ENCODE results near the gene TIMD4.
"Not testable (repeated sequence)": the region's sequence is repeated elsewhere in the genome, so short reads cannot be mapped to it uniquely, and the experiment has no call there.

TIMD4 gene

GRCh38 chr5:156963125-156963524 is at the start of gene TIMD4:
TIMD4 (minus strand) TSS chr5:156963226; CDS start chr5:156963198, 28 bp downstream.
- no peak for DNase-seq

DNA sequence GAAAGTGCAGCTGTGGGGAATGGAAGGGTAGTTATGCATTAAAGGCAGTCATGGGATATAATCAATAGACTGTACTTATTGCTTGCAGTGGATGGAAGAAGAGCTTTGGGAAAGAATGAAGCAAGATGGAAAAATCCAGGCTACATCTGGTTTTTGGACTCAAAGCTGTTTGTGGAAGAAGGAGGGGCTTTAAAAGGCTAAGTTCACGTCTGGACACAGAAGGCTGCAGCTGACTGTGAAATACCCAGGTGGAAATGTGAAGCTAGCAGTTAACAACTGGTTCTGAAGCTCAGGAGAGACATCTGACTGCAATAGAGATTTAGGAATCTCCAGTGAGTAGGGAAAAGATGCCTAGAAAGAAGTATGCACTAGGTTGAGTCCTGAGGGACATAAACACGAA is 43.2 kb upstream of the TIMD4 start:
- no peak for DNase-seq

- no peak for DNase-seq
Measured at GRCh38 chr5:157004893-157005551, 42.0 kb upstream of the TIMD4 start.

- DNase-seq = no peak
Measured at GRCh38 chr5:156991714-156992113, 28.7 kb upstream of the TIMD4 start.

DNA sequence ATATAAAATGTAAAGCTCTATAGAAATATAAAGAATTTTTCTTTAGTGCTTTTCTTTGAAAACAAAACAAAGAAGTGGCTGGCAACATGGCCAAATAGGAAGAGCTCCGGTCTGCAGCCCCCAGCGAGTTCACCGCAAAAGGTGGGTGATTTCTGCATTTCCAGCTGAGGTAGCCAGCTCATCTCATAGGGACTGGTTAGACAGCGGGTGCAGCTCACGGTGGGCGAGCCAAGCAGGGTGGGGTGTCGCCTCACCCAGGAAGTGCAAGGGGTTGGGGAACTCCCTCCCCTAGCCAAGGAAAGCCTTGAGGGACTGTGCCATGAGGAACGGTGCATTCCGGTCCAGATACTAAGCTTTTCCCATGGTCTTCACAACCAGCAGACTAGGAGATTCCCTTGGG is 21.0 kb upstream of the TIMD4 start:
- no peak for DNase-seq

DNA sequence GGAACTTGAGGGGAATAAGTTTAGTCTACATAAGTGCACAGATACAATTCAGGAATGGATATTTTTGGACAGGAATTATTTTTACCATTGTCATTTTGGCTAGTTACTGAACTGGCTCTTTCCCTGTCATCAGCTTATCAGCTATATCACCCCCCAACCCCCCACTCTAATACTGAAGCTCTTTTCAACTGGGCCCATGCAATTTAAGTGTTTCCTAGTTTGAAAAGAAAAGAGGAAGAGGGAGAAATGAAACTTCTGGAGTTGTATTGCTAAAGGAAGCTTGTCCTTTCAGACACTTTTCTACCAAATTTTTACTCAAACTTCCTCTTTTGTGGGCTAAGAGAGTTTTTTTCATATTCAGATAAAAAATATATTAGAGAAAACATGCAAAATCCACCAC is 18.5 kb upstream of the TIMD4 start:
- DNase-seq = no peak

DNA sequence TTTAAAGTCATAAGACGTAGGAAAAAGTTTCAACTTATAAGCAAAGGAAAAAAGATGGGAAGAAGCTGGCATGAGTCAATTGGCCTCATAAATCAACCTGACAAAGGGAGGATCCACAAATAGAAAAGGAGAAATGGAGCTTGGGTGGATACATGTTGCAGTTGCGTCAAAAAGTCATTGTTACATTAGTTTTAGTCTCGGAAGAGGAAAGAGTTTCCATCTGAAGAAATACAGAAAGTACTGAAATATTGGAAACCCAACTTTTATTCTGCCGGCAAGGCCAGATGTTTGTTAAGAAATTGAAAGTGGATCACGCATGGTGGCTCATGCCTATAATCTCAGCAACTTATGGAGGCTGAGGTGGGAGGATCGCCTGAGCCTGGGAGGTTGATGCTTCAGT is 11.3 kb upstream of the TIMD4 start:
- no peak for DNase-seq

- no peak for DNase-seq
Measured at GRCh38 chr5:156971848-156972525, 9.0 kb upstream of the TIMD4 start.

GRCh38 chr5:156971415-156971814 is 8.4 kb upstream of the TIMD4 start:
- DNase-seq = no peak

GRCh38 chr5:156967386-156967785 is 4.4 kb upstream of the TIMD4 start:
- not testable (repeated sequence) for DNase-seq

- DNase-seq = no peak
Measured at GRCh38 chr5:156956321-156956720, 6.7 kb downstream of the TIMD4 start.

DNA sequence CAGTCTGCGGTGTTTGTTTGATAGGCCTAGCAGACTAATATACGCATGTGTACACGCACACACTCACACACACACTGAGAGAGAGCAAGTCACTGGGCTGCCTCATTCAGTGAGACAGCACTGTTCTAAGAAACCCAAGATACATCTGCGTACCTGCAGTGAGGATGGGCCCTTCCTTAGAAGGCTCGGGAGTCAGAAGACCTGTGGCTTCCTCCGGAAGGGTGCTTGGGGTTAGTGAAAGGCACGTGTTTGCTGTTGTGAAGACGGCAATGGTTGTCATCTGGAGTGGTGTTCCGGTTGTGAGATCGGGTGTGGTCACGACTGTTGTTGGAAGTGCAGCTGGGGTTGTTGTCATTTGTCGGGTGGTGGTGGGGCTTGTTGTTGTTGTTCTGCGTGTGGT is 11.7 kb downstream of the TIMD4 start:
- no peak for DNase-seq

DNA sequence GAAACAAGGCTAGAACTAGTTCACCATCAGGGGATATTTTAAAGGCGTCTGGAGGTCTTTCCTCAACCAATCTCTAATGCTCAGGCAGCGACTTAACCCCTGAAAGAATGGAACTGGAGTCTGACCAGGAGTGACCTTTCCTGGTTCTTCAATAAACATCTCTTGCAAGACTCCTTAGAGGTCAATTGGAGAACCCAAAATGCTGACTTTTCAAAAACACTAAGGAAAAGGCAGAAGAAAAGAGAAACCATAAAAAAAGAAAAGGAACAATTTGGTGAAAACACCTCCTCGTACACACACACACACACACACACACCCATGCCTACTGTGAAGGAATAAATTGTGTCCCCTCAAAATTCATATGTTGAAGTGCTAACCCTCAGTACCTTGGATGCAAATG is 12.3 kb downstream of the TIMD4 start:
- DNase-seq = no peak

DNA sequence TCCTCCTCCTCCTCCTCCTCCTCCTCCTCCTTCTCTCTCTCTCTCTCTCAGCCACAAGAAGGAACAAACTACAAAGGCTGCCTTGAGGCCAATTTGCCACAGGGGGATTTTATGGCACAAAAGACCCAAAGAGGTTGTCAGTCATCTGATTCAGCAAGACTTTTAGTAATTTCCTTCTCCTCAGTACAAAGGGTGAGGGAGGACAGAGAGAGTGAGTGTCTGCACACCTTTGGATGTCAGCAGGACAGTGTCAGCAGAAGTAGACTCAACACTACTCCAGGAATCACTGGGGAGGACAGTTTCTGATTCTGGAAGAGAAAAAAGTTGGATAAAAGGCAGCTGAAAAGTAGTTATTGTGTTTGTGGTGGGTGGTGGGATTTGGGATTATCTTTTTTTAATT is 13.6 kb downstream of the TIMD4 start:
- DNase-seq = no peak

DNA sequence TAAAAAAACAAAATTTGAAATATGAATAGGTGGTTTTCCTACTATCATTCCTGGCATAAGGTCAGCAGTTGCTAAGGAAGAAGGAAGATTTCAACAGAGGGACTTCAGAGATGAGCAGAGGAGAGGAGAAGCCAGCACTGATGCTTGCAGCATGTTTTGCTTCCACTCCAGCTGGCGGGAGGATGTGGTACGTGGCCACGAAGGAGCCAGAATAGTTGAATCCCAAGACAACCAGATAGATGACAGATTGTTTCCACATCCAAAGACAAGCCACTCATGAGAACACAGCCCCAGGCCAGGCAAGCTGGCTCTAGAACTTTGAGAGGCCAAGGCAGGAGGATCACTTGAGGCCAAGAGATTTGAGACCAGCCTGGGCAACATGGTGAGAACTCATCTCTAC is 15.1 kb downstream of the TIMD4 start:
- DNase-seq = no peak

DNA sequence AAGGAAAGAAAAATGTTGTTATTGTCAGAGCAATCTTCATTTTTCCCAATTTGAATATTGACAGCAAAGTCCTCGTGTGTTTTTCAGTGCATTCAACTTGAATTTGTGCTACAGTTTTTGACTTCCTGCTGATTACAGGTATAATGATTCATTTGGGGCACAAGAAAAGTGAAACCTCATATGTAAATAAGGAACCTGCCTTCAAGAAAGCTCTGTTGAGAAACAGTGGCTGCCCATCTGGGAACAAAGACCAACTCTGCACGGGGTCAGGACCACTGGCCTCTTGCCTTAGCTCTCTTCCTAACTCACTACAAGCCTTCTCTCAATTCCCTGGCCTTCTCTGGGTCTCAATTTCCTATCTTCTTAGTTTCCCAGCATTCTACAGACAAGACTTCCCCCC is 21.0 kb downstream of the TIMD4 start:
- DNase-seq = no peak

DNA sequence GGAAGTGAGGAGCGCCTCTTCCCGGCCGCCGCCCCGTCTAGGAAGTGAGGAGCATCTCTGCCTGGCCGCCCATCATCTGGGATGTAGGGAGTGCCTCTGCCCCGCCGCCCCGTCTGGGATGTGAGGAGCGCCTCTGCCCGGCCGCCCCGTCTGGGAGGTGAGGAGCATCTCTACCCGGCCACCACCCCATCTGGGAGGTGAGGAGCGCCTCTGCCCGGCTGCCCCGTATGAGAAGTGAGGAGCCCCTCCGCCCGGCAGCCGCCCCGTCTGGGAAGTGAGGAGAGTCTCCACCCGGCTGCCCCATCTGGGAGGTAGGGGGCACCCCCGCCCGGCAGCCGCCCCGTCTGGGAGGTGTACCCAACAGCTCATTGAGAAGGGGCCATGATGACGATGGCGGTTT is 22.6 kb downstream of the TIMD4 start:
- DNase-seq = not testable (repeated sequence)

DNA sequence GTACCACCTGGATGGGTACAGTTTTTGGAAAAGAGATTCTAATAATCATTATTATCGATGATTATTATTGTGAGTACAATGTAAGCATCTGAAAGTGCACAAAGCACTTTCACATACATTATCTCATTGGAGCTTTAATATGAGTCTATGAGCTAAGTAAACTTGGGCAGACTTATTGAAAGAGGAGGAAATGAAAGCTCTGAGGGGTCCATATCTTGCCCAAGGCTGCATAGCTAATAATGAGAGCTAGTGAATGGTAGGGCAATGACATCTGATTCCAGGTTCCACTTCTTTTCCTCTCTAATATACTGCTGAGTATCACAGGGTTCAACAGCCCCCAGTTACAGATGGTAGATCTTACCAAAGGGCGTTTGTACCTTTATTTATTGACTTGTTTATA is 26.1 kb downstream of the TIMD4 start:
- DNase-seq = no peak

GRCh38 chr5:156934450-156935211 is 28.4 kb downstream of the TIMD4 start:
- no peak for DNase-seq

GRCh38 chr5:156929366-156929948 is 33.6 kb downstream of the TIMD4 start:
- no peak for DNase-seq

GRCh38 chr5:156927545-156927944 is 35.5 kb downstream of the TIMD4 start:
- DNase-seq = no peak

GRCh38 chr5:156925767-156926166 is 37.3 kb downstream of the TIMD4 start:
- DNase-seq = not testable (repeated sequence)

DNA sequence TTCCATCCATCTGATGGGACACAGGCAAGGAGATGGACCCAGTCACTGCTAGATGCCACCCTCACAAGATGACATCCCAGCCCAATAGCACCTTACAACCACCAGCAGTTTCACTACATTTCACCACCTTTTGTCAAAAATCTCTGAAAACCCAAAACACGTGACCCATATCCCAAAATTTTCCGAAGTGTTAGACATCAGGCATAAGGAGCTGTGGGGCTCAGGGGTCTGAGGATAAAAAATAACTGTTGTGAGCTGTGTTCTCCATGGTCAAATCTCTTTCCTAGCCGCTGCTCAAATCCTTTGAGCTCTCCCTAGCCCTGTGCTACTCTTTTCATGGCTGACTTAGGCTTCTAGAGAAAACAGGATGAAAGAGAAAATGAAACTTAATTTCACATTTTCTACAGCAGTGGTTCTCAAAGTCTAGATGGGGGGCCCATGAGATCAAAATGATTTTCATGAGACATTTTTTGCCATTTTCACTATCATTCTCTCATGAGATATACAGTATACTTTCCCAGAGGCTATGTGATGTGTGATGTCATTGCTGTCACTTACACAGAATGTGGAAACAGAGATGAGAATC is 40.7 kb downstream of the TIMD4 start:
- no peak for DNase-seq
